Testis (tissue), 2 donors: ENCODE data around the gene CSF2.

Experiments
- CTCF ChIP-seq, 3 experiments: fragments of 450-650 bp in 2 of 3; fragments of 200-600 bp in 1 of 3; sonication (generic) in 1 of 3; IDR thresholded peaks; one replicate each; pipeline ENCODE4 v1.5.1; 2016 to 2019; ENCODE audit warnings: antibody characterized with exemption in 3 of 3, mild to moderate bottlenecking in 2 of 3, moderate library complexity in 1 of 3
- POLR2A ChIP-seq: fragments of 450-650 bp; IDR thresholded peaks from one replicate; pipeline ENCODE4 v1.6.1; 2017; ENCODE audit warnings: antibody characterized with exemption, mild to moderate bottlenecking, moderate library complexity

- TF ChIP-seq POLR2A (no peak), CTCF (IDR thresholded peaks at IDR 0.05) (no peak)
Measured at GRCh38 chr5:132049559-132049958, 24.0 kb upstream of the CSF2 start.
